GM19438 (cell line): ENCODE results near the gene SON.

Experiments
- ATAC-seq: cut with Tn5 transposase; IDR thresholded peaks from one replicate; pipeline ENCODE4 v1.9.1; 2021; ENCODE audit warnings: low read depth; ENCODE audit not compliant: unreplicated experiment

The SON gene

DNA sequence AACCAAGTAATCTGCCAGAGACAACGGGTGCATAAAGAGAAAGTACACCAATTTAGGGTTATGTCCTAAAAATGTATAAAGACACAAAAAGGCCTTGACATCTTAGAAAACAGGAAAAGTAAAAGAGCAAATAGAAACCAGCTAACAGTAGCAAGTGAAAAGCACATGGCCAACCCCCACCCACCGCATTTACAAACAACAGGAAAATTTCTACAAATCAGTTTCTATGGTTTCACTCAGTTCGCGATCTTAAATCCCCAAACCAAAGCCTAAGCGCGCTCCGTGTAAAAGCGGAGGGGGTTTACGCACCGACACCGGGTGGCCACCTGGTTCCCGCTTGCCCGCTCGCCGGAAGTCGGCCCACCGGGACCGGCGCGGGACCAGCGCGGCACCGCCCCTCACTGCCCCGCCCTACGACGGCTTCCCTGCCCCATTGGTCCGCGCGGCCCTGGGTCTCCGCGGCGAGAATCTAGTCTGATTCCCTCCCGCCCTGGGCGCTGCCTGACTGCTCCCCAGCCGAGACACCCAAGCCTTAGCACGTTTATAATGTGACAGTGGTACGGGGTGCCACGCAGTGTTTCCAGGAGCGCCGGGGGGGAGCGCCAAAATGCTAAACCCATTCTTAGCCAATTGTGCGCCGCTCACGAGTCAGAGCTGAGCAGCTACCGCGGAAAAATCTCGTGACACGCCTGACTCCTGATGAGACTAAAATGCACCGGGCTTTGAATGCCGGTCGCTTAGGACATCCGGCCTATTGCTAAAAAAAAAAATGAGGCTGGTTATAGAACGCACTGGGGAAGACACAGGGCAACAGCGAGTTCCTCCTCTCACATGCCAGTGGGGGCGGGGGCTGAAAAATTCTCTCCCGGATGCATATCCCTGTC lies 840 bp upstream of the SON start, which contains the start of gene GART:
Gene GART, minus strand, starts transcription at position 362 of the 884 bp plus-strand sequence. CDS start 2,802 bp downstream, outside the sequence.
- ATAC-seq: peak; percentile 46

DNA sequence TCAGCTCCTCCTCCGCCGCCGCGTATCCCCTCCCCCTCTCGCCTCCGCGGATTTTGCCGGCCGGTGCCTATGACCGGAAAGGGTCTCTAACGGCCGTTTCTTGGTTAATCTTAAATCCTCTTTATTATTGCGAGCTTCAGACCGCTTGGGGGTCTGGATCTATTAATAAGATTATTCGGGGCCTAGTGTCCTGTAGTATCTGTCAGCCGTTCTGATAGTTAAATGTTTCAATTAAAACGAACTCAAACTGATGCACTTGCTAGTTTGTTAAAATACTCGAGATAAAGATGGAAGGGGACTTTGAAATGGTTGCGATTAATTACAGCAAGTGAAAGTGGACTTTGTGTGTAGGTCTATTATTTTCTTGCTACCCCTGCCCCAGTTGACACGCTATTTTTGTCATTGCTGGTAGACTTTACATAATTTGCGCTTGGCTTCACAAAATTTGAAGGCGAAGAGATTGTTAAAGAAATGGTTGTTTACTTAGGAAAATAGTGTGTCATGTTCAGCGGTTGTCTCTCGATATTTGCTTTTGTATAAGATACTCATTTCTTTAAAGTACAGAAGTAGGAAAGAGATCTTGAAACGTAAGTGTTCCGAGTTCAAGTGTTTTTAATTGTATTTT lies 779 bp downstream of the SON start:
- ATAC-seq: peak; percentile 14

DNA sequence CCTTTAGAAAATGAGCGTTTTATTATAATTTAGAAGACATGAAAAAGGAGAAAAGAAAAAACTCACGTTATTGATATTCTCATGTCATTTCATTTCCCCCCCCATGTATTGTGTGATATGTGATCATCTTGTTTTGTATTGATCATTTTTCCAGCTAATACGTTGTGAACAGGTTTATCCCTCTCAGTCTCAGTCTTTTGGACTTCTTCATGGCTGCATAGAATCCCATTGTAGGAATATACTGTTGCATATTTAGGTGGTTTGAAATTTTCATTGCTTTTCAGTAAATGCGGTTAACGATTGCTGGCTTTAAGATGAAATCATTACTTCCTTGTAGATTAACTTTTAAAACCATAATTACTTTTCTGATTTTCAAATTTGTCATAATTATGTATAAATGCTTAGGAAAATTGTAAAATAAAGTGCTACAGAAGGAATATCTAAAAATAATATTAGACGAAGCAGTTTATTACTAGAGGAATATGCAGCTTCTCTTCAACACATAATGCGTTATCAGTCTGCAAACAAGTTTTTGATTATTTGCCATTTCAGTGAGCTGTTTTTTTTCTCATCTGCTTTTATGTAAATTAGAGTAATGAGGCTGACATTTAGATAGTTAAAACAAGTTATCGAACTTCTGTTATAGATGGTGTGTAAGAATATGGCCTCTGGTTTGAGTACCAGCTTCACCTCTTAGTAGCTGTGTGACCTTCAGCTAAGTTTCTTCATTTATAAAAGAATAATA lies 1.8 kb downstream of the SON start:
- no peak for ATAC-seq

DNA sequence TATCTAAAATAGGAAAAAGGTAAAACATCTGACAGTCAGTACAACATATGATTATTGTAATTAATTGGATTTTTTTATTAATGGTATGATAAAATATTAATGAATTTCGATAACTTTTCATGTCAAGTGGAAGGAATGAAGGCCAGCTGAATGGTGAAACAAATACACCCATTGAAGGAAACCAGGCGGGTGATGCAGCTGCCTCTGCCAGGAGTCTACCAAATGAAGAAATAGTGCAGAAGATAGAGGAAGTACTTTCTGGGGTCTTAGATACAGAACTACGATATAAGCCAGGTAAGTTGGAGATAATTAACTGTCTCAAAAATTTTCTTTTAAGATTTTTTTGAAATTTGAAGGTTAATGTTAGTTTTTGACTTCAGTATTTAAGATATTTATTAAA lies 3.2 kb downstream of the SON start:
- no peak for ATAC-seq

DNA sequence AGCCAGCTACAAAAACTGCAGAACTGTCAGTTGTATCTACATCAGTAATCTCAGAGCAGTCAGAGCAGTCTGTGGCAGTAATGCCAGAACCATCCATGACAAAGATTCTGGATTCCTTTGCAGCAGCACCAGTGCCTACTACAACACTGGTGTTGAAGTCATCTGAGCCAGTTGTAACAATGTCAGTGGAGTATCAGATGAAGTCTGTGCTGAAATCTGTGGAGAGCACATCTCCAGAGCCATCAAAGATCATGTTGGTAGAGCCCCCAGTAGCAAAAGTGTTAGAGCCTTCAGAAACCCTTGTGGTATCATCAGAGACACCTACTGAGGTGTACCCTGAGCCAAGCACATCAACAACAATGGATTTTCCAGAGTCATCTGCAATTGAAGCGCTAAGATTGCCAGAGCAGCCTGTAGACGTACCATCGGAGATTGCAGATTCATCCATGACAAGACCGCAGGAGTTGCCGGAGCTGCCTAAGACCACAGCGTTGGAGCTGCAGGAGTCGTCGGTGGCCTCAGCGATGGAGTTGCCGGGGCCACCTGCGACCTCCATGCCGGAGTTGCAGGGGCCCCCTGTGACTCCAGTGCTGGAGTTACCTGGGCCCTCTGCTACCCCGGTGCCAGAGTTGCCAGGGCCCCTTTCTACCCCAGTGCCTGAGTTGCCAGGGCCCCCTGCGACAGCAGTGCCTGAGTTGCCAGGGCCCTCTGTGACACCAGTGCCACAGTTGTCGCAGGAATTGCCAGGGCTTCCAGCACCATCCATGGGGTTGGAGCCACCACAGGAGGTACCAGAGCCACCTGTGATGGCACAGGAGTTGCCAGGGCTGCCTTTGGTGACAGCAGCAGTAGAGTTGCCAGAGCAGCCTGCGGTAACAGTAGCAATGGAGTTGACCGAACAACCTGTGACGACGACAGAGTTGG lies 7.3 kb downstream of the SON start:
- no peak for ATAC-seq

GRCh38 chr21:33550772-33551660 lies 8.2 kb downstream of the SON start:
- no peak for ATAC-seq

DNA sequence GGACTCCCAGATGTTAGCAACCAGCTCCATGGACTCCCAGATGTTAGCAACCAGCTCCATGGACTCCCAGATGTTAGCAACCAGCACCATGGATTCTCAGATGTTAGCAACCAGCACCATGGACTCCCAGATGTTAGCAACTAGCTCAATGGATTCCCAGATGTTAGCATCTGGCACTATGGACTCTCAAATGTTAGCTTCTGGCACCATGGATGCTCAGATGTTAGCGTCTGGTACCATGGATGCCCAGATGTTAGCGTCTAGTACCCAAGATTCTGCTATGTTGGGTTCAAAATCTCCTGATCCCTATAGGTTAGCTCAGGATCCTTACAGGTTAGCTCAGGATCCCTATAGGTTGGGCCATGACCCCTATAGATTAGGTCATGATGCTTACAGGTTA lies 8.8 kb downstream of the SON start:
- ATAC-seq: no peak

- no peak for ATAC-seq
Measured at GRCh38 chr21:33552093-33552998, 9.5 kb downstream of the SON start.

DNA sequence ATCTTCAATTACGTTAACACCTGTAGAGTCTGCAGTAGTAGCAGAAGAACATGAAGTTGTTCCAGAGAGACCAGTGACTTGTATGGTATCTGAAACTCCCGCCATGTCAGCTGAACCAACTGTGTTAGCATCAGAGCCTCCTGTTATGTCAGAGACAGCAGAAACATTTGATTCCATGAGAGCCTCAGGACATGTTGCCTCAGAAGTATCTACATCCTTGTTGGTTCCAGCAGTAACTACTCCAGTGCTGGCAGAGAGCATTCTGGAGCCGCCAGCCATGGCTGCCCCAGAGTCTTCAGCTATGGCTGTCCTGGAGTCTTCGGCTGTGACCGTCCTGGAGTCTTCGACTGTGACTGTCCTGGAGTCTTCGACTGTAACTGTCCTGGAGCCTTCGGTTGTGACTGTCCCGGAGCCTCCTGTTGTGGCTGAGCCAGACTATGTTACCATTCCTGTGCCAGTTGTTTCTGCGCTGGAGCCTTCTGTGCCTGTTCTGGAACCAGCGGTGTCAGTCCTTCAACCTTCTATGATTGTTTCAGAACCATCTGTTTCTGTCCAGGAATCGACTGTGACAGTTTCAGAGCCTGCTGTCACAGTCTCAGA lies 10.3 kb downstream of the SON start:
- no peak for ATAC-seq

DNA sequence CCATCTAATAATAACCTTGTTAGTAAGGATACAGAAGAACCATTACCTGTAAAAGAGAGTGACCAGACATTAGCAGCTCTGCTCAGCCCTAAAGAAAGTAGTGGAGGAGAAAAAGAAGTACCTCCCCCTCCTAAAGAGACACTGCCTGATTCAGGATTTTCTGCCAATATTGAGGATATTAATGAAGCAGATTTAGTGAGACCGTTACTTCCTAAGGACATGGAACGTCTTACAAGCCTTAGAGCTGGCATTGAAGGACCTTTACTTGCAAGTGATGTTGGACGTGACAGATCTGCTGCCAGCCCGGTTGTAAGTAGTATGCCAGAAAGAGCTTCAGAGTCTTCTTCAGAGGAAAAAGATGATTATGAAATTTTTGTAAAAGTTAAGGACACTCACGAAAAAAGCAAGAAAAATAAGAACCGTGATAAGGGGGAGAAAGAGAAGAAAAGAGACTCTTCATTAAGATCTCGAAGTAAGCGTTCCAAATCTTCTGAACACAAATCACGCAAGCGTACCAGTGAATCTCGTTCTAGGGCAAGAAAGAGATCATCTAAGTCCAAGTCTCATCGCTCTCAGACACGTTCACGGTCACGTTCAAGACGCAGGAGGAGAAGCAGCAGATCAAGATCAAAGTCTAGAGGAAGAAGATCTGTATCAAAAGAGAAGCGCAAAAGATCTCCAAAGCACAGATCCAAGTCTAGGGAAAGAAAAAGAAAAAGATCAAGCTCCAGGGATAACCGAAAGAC lies 11.6 kb downstream of the SON start:
- ATAC-seq: no peak

- ATAC-seq: no peak
Measured at GRCh38 chr21:33554982-33555344, 12.1 kb downstream of the SON start.

DNA sequence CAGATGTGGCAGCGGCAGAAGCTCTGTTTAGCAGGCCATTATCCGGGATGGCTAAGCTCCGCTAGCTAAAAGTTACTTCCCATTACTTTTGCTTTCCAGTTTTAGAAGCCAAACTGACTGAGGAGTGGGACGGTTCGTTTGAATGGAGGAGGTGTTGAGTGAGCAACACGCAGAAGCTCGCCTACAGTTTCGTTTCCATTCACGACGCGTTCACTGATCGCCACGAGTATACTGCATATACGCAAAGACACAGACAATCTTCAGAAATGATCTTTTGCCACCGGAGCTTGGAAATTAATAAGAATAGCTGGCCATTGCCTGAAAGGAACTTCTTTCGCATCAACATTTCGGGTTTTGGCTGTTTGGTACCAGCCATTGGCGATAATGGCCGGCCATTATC lies 14.6 kb downstream of the SON start:
- ATAC-seq: no peak

GRCh38 chr21:33558777-33559421 lies 16.1 kb downstream of the SON start:
- no peak for ATAC-seq

GRCh38 chr21:33559813-33560212 lies 17.0 kb downstream of the SON start:
- no peak for ATAC-seq

GRCh38 chr21:33560965-33561364 lies 18.1 kb downstream of the SON start:
- no peak for ATAC-seq

DNA sequence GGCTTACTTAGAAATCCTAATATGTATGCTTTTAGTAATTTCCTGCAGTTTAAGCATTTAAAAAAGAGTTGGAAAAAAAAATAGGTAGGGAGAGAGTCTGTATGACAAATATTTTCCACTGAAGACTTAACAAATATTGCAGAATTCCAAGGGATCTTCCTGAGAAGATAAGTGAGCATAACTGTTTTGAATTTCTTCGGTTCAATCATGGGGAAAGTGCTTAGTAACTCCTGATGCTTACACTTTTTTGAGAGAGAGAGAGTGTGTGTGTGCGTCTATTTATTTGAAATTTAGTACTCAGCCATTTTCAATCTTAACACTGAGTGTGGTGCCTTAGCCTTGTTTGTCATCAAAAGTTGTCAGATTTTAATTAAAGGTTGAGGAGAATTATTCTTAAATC lies 18.5 kb downstream of the SON start:
- ATAC-seq: no peak

DNA sequence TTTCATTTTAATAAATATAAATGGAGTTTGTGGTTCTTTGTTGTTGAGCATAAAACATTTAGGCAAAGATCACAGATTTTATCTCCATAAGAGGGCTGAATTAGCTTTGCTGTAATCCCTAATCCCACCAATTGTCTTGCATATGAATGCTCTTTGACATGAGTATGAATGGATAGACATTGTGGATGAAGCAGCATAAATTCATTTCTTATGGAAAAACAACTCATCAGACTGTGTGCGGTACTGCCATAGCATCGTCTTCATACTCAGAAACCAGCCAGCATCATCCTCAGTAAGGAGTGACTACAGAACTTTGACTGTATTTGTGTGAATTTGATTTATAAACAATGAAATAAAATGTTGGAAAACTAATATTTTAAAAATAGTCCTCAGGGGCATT lies 19.6 kb downstream of the SON start:
- ATAC-seq: no peak
